HTERT RPE-1 (cell line): Measurements from ENCODE around the gene COPZ1.

ENCODE experiments used
- in situ Hi-C: fragments of 300-500 bp; cut with MboI; formaldehyde crosslinking; loops from 4 replicates; pipeline ENCODE4 v1.14.3; 2020; ENCODE audit warnings: low sequenced_read_pairs

COPZ1 gene

GRCh38 chr12:54374562-54375258, 49.8 kb downstream of the COPZ1 start:
- in situ Hi-C loops: no loop called here

GRCh38 chr12:54375259-54375579, 50.3 kb downstream of the COPZ1 start:
- in situ Hi-C loops: no loop called here

DNA sequence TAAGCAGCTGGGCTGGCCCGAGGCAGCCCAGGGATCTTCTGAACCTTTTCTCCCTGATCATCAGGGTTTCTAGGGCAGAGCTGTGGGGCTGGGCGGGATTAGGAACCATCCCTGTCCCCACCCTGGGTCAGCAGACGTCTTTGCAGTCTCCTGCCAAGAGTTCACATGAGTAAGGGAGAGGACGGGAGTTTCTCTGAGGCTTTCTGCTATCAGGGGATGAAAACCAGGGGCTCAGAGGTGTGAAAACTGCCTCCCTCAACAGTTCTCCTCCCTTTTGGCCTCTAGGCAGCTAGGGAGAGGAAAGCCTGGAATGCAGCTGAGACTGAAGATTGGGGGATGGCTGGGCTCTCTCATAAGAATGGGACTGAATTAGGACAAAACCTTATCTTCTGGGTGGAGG, 51.7 kb downstream of the COPZ1 start:
- in situ Hi-C loops: no loop called here

- in situ Hi-C loops: no loop called here
Measured at GRCh38 chr12:54377007-54377406, 52.1 kb downstream of the COPZ1 start.

GRCh38 chr12:54377797-54378515, 53.0 kb downstream of the COPZ1 start:
- in situ Hi-C loops: no loop called here

DNA sequence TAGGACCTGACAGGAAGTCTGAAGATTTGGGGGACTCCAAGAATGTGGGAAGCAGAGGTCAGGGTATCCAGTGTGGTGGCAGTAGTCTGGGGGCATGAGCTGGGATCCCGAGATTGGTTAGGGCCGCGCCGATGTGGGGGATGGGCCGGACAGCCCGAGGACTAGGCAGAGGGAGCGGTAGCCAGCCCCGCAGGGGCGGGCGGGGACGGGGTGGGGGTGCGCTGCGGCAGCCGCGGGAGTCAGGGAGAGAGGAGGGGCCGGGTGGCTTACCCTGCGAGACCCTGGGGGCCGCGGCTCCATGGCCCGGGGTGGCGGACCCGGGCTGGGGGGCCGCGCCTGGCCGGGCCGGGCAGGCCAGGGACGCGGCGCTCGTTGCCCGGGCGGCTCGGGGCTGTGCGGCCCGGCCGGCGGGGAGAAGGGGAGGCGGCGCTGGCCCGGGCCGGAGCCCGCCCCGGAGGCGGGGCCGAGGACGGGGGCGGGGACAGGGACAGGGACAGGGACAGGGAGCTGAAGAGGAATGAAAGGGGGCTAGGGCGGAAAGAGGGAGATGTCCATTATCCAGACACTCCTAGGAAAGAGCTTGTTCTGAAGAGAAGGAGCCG, 54.0 kb downstream of the COPZ1 start:
- in situ Hi-C loops: no loop called here

DNA sequence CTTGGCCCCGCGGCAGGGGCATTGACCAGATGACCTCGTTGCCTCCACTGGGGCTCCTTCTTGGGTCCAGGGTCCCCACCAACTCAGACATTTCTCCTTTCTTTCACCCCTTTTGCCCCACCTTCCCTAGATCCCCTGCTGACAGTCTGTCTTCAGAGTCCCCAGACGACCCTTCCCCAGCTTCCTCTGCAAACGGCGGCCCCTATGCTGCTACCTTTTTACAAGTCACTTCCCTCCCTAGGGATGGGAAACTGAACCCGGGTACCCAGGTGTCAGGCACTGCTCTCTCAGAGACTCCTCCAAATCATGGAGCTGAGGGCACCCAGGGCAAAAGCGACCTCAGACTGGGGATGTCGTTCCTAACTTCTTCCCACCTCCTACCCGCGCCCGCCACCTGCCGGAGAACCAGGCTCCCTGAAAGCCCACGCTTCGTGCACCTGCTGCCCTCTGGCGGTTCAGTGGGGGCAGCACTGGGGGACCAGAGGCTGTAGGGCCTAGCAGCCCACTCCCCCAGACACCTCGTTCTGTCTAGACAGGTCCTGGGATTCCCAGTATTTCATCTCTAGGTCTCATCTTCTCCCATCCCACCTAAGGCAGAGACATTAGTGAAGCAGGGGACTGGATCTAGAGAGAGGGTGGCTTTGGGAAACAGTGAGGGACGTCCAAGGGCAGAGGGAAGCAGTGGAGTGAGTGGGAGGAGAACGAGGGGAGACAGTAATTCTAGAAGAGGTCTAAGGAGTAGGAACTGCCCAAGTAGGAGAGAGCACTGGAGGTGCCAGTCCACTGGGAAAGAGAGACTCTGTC, 54.7 kb downstream of the COPZ1 start:
- in situ Hi-C loops: no loop called here

GRCh38 chr12:54381136-54381535, 56.2 kb downstream of the COPZ1 start:
- in situ Hi-C loops: no loop called here

- in situ Hi-C loops: no loop called here
Measured at GRCh38 chr12:54383041-54383609, 58.2 kb downstream of the COPZ1 start.

GRCh38 chr12:54384591-54385041, 59.7 kb downstream of the COPZ1 start, which contains the start of gene ZNF385A:
Gene ZNF385A, minus strand, starts transcription at chr12:54384733. Its CDS starts 219 bp downstream, at chr12:54384514.
- in situ Hi-C loops: no loop called here

DNA sequence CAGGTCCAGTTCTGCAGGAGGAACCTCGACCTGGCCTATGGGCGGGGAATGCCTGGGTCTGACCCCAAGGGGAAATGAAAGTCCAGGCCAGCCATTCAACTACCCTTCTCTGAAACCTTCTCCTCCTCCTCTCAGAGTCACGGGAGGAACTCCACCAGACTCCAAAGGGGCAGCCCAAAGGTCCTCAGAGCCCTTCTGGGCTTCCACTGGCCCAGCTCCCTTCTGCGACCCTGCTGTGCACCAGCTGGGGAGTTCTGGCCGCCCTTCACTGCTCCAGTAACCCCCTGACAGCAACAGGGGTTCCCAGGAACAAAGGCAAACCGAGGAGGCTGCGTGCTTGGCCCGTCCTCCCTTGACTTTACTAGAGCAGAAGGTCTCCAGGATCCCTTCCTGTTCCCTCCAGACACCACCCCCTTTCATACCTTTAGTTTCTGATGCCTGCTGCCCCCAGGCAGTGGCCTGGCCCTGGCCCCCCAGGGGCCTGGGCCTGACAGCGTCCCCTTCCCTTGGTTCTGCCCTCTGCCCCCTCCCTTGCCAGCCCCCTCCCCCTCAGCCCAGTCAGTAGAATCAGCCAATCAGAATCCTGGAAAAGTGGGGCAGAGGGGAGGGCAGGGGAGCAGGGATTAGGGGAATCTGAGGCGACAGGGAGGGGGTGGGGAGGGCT, 60.5 kb downstream of the COPZ1 start:
- in situ Hi-C loops: no loop called here

DNA sequence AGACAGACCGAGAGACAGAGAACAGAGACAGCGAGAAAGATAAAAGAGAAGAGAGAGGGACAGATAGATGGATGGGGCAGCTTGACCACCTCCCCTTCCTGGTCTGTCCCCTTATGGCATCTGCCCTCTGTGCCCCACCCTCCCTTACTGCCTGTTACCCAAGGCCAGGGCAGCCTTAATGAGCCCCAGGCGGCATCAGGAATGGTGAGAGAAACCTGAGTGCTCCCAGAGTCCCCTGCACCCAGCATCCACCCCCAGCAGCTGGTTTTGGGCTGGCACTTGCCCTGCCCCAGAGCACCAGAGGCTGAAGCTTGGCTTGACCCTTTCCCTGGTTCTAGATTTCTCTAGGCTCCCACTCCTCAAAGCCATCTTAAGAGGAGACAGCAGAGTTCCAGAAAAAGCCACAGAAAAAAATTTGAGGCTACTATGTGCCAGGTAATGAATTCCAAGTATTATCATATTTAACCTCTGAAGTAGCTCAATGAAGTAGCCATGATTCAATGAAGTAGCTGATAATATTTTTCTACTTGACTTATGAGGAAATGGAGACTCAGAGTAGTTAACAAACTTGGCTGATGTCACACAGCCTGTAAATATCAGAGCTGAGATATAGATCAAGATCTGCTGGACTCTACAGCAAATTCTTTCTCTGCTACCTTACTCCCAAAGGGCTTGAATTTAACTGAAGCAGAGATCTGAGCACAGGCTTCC, 61.6 kb downstream of the COPZ1 start:
- in situ Hi-C loops: no loop called here

DNA sequence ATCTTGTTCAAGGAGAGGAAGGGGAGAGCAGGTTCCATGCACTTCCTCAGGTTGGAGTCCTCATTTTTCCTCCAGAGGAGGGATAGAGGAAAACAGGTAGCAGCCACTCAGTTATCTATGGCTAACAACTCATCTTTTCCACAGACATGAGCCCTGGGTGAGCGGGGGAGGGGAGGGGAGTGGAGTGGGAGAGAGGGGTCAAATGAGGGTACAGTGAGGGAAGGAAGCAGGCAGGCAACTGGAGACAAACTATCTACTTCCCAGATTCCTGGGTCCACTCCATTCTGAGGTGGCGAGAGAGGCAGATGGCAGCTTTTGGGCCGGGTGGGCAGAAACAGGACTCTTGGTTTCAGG, 62.2 kb downstream of the COPZ1 start:
- in situ Hi-C loops: no loop called here

GRCh38 chr12:54388237-54389133, 63.6 kb downstream of the COPZ1 start:
- in situ Hi-C loops: no loop called here

DNA sequence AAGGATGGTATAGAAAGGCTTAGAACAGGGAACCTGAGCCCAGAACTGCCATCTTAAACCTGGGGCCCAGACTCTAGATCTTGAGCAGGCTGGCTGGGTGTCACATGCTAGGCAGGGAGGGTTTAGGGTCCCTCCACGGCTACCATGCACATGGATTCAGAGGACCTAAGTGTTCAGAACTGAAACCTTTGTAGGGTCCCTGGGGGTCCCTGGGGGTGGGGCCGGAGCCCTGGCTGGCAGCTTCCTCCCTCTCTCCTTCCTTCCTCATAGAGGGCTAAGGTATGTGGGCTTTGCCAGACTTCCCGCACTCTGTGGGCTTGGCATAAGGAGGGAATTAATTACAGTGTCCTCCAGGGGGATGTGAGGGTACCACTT, 64.2 kb downstream of the COPZ1 start:
- in situ Hi-C loops: no loop called here

DNA sequence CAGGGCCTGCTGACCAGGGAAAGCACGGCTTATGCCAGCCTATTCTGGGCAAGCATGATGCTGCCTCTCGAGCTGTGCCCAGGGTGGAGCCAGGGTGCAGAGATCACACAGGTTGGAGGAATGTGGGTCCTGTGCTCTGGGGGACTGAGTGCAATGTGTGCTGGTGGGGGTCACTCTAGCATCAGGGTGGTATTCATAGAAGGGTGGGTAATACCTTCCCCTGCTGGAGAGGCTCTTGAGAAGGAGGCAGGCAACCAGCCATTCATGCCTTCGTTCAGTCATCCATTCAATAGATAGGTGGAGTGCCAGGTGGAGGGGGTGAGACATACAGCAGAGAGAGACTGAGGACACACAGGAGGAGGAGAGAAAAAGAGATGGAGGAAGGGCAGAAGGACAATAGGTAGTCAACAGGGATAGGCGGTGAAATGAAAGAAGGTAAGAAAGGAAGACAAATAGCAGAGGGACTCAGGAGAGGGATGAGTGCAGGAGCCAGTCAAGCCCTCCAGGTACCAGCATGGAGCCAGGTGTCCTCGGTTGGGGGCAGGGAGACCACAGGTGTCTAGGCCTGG, 64.8 kb downstream of the COPZ1 start:
- in situ Hi-C loops: no loop called here

DNA sequence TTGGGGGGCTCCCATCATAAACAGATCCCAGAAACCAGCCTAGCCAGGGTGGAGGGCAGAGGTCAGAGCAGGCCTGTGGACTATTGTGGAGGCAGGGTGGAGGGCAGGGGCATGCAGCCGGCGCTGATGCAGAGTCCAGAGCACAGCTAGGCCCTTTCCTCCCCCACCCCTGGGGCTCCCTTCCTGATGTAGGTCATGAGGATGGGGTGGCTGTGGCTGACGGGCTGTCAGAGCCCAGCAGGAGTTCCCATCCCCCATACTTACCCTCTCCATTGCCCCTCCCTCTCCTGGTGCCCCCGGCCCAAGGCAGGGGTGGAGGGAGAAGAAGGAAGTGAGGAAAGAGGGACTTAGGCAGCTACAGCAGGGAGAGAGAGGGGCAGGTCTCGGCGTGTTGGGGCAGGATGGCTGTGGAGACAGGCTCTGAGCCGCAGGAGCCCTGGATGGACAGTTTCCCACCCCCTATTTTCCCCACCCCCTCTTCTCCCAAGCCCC, 65.3 kb downstream of the COPZ1 start:
- in situ Hi-C loops: no loop called here
